Gastrocnemius medialis (tissue), 4 donors: ENCODE data around the gene KLHL6. TPM values are rescaled to one million over a fixed set of nuclear protein-coding genes. Genes with fewer than 3 reads are reported as not detected.

ENCODE experiments used
- ATAC-seq, 2 donors: fragments of 150-250 bp; one replicate each; pipeline ENCODE4 v1.9.1; 2016
- DNase-seq, 2 donors: peaks; one replicate each; pipeline ENCODE4 v3.0.0-alpha.2; 2019
- H3K27ac ChIP-seq, 4 donors: fragments of 200-600 bp; sonication (generic); 1 replicate in 1 of 4; 2 replicates in 3 of 4; pipeline ENCODE4 v1.5.1; 2016 to 2018; ENCODE audit warnings: mild to moderate bottlenecking in 2 of 4, moderate library complexity in 1 of 4
- H3K27me3 ChIP-seq, 3 donors: fragments of 200-600 bp; sonication (generic) in 2 of 3; 1 replicate in 1 of 3; 2 replicates in 2 of 3; pipeline versions ENCODE4 v1.5.1 to v1.6.0; 2016 to 2019; ENCODE audit warnings: mild to moderate bottlenecking in 1 of 3, moderate library complexity in 1 of 3
- H3K36me3 ChIP-seq, 2 donors: fragments of 200-600 bp; sonication (generic) in 1 of 2; one replicate each; pipeline ENCODE4 v1.5.1; 2017 to 2018
- H3K4me1 ChIP-seq, 2 donors: fragments of 200-600 bp; sonication (generic) in 1 of 2; one replicate each; pipeline ENCODE4 v1.5.1; 2016 to 2017; ENCODE audit warnings: mild to moderate bottlenecking in 2 of 2
- H3K4me3 ChIP-seq, 4 donors: fragments of 200-600 bp; sonication (generic) in 3 of 4; 1 replicate in 1 of 4; 2 replicates in 3 of 4; pipeline ENCODE4 v1.5.1; 2016 to 2019; ENCODE audit warnings: mild to moderate bottlenecking in 2 of 4
- H3K9me3 ChIP-seq, 3 donors: fragments of 200-600 bp; sonication (generic) in 2 of 3; 1 replicate in 1 of 3; 2 replicates in 2 of 3; pipeline ENCODE4 v1.5.1; 2016 to 2019
- POLR2A ChIP-seq, 2 donors: fragments of 450-650 bp; IDR thresholded peaks; one replicate each; pipeline ENCODE4 v1.6.1; 2017; ENCODE audit warnings: antibody characterized with exemption in 2 of 2, mild to moderate bottlenecking in 2 of 2, moderate library complexity in 2 of 2
- in situ Hi-C, 4 donors: fragments of 200-750 bp; cut with MboI; loops; one replicate each; pipeline versions ENCODE4 v1.15.0 to v1.8.0; 2017; ENCODE audit warnings: low sequenced_read_pairs in 4 of 4
- intact Hi-C: fragments of 100-400 bp; cut with DNase I; formaldehyde crosslinking; loops from one replicate; pipeline ENCODE4 v1.15.1; 2023; ENCODE audit warnings: low total_unique reads
- total RNA-seq, 4 donors: library from RNA; depleted of rRNA; stranded (reverse); fragments of >200 nt; gene quantifications; one replicate each; pipeline versions ENCODE4 v1.1.0 to v1.2.3, GENCODE V29; 2016
- TF ChIP-seq, protein P1 (sequence below), 5 experiments: fragments of 450-650 bp in 3 of 5; fragments of 200-600 bp in 2 of 5; sonication (generic) in 2 of 5; IDR thresholded peaks in 4 of 5; conservative IDR thresholded peaks in 1 of 5; 1 replicate in 4 of 5; 2 replicates in 1 of 5; pipeline ENCODE4 v1.5.1; 2016 to 2019; ENCODE audit warnings: antibody characterized with exemption in 5 of 5, mild to moderate bottlenecking in 3 of 5, moderate library complexity in 3 of 5

KLHL6 gene
- total RNA-seq, 4 donors from 2014 or later = 0.15 to 0.31 (median 0.30) TPM

DNA sequence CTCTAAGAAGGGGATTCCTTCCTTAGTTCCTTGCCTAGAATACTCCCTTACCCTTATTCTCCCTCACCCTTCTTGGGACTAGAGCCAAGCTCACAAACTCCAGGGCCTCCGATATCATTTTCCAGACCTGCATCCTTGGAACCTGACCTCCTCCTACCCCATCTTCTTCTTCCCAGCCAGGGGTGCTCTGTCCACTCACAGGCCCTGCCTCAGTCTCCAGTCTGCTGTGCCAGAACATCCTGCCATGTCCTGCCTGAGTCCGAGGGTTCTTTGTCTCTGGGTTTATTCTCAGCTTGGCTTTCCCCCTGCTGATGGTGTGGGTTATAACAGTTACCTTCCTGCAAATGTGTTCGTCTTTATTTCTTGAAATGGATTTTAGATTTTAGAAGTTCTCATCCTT, 67.2 kb downstream of the KLHL6 start:
- Histone ChIP-seq H3K4me3 (no peak overlapping the region), H3K9me3 (no peaks in the 10 kb centered on the region), H3K27me3 (no peaks in the 10 kb centered on the region), H3K4me1 (peaks cover 37 to 51% of the 10 kb centered on the region in 2 donors), H3K27ac (peak overlapping the region; percentile 76 to 90 (median 84)), H3K36me3 (no peaks in the 10 kb centered on the region)
- TF ChIP-seq, protein P1, sequence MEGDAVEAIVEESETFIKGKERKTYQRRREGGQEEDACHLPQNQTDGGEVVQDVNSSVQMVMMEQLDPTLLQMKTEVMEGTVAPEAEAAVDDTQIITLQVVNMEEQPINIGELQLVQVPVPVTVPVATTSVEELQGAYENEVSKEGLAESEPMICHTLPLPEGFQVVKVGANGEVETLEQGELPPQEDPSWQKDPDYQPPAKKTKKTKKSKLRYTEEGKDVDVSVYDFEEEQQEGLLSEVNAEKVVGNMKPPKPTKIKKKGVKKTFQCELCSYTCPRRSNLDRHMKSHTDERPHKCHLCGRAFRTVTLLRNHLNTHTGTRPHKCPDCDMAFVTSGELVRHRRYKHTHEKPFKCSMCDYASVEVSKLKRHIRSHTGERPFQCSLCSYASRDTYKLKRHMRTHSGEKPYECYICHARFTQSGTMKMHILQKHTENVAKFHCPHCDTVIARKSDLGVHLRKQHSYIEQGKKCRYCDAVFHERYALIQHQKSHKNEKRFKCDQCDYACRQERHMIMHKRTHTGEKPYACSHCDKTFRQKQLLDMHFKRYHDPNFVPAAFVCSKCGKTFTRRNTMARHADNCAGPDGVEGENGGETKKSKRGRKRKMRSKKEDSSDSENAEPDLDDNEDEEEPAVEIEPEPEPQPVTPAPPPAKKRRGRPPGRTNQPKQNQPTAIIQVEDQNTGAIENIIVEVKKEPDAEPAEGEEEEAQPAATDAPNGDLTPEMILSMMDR (IDR thresholded peaks at IDR 0.05 in 4 of 5, conservative IDR thresholded peaks at IDR 0.05 in 1 of 5) = no peak
- TF ChIP-seq POLR2A (IDR thresholded peaks at IDR 0.05) = no peak
- intact Hi-C loops = loop anchor here (5.0 to 10.0 kb wide), 2 partner anchors 149 to 224 kb away; partner anchors contain the start of gene KLHL24
- no peak for DNase-seq
- in situ Hi-C loops = no loop called here
- no peak for ATAC-seq

DNA sequence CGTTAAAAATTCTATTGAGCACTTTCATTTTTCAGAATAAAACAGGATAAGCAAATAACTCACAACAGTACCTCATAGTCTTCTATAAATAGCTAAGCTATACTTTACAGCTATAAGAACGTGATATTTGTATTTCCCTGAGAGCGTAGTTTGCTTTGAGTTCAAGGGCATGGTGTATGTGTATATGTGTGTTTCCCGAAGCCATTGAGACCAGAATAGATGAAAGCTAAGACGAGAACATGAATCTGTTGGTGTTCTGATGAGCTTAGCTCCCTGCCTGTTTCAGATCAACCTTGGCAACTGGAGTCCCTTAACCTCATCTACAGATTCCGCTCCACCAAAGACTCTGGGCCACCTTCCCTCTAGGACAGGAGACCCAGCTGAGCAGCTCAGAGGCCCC, 67.6 kb downstream of the KLHL6 start:
- H3K27me3 ChIP-seq = no peaks in the 10 kb centered on the region
- DNase-seq (no peak), ATAC-seq (peak; percentile 16 to 53)
- no peaks in the 10 kb centered on the region for H3K36me3 ChIP-seq
- H3K9me3 ChIP-seq = no peaks in the 10 kb centered on the region
- TF ChIP-seq, protein P1 (IDR thresholded peaks at IDR 0.05 in 4 of 5, conservative IDR thresholded peaks at IDR 0.05 in 1 of 5) = no peak
- no peak for TF ChIP-seq POLR2A (IDR thresholded peaks at IDR 0.05)
- H3K4me1 ChIP-seq = peaks cover 42 to 51% of the 10 kb centered on the region in 2 donors
- H3K4me3 ChIP-seq = no peak overlapping the region
- intact Hi-C loops (loop anchor here (5.0 to 10.0 kb wide), 2 partner anchors 149 to 223 kb away; partner anchors contain the start of gene KLHL24), in situ Hi-C loops (no loop called here)
- H3K27ac ChIP-seq = peak overlapping the region; percentile 76 to 90 (median 84)

DNA sequence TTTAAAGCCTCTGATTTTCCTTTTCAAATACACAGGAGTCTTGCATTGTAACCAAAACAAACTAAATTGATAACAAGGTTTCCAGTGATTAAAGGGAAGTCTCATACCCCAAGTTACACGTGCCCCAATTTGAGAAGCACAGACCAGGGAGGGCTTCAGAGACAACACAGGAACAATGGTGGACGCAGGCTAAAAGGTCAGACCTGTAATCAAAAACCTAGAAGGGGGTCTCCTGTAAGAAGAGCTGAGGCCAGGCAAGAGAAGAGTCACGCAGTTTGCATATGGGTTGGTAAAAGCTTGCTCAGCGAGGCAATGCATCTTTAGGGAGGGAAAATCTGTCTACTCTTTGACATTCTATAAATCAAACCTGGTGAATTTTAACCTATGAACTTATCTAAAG, 68.5 kb downstream of the KLHL6 start:
- Histone ChIP-seq H3K27ac (peak overlapping the region; percentile 14 to 86 (median 54)), H3K27me3 (no peaks in the 10 kb centered on the region), H3K36me3 (no peaks in the 10 kb centered on the region), H3K9me3 (no peaks in the 10 kb centered on the region), H3K4me1 (peaks cover 46 to 51% of the 10 kb centered on the region in 2 donors), H3K4me3 (no peak overlapping the region)
- TF ChIP-seq POLR2A (IDR thresholded peaks at IDR 0.05) = no peak
- TF ChIP-seq, protein P1 (IDR thresholded peaks at IDR 0.05 in 4 of 5, conservative IDR thresholded peaks at IDR 0.05 in 1 of 5) = no peak
- DNase-seq (no peak), ATAC-seq (no peak)
- intact Hi-C loops (loop anchor here (5.0 to 10.0 kb wide), 2 partner anchors 150 to 222 kb away; partner anchors contain the start of gene KLHL24), in situ Hi-C loops (no loop called here)

DNA sequence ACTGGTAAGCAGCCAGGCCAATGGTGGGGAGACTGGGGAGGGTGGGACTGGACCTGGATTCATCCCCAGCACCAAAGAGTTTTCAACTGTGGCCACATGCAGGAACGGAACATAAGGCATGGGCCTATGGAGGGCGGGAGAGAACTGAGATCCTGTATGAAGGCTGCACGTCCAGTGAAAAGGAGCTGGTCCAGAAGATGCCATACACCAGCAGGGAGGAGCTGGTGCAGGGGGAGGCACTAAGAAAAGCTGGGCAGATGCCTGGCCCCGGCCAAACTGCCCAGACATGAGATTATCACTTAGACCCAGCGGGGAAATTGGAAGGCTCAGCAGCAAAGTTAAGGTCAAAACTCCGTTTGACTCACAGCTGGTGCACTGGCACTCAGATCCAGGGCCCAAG, 69.0 kb downstream of the KLHL6 start:
- no peaks in the 10 kb centered on the region for H3K27me3 ChIP-seq
- H3K4me3 ChIP-seq = no peak overlapping the region
- no peak for TF ChIP-seq POLR2A (IDR thresholded peaks at IDR 0.05)
- TF ChIP-seq, protein P1 (IDR thresholded peaks at IDR 0.05 in 4 of 5, conservative IDR thresholded peaks at IDR 0.05 in 1 of 5) = no peak
- intact Hi-C loops = loop anchor here (5.0 to 10.0 kb wide), 2 partner anchors 151 to 222 kb away; partner anchors contain the start of gene KLHL24
- in situ Hi-C loops = no loop called here
- H3K27ac ChIP-seq = peak overlapping the region; percentile 14 to 86 (median 54)
- H3K36me3 ChIP-seq = no peaks in the 10 kb centered on the region
- ATAC-seq (no peak), DNase-seq (no peak)
- peaks cover 46 to 51% of the 10 kb centered on the region in 2 donors for H3K4me1 ChIP-seq
- no peaks in the 10 kb centered on the region for H3K9me3 ChIP-seq
